GM19467 (cell line): ENCODE results near the gene DNAH6.

Experiments
- ATAC-seq: cut with Tn5 transposase; IDR thresholded peaks from one replicate; pipeline ENCODE4 v1.9.1; 2021; ENCODE audit warnings: mild to moderate bottlenecking, moderate library complexity; ENCODE audit not compliant: unreplicated experiment

Gene DNAH6

GRCh38 chr2:84686783-84687476, 170.6 kb downstream of the DNAH6 start:
- ATAC-seq, result no peak

- no peak for ATAC-seq
Observed at GRCh38 chr2:84687498-84688149, 171.3 kb downstream of the DNAH6 start.

GRCh38 chr2:84690225-84690624, 173.9 kb downstream of the DNAH6 start:
- ATAC-seq, result no peak

- no peak for ATAC-seq
Observed at GRCh38 chr2:84694088-84694622, 177.9 kb downstream of the DNAH6 start.

GRCh38 chr2:84697895-84698294, 181.6 kb downstream of the DNAH6 start:
- no peak for ATAC-seq

- no peak for ATAC-seq
Observed at GRCh38 chr2:84700006-84700405, 183.7 kb downstream of the DNAH6 start.

GRCh38 chr2:84701880-84702279, 185.6 kb downstream of the DNAH6 start:
- no peak for ATAC-seq

GRCh38 chr2:84702941-84703340, 186.6 kb downstream of the DNAH6 start:
- ATAC-seq, result no peak

- ATAC-seq, result no peak
Observed at GRCh38 chr2:84703831-84704230, 187.5 kb downstream of the DNAH6 start.

- ATAC-seq, result no peak
Observed at GRCh38 chr2:84704505-84705244, 188.4 kb downstream of the DNAH6 start.

GRCh38 chr2:84705858-84706257, 189.6 kb downstream of the DNAH6 start:
- no peak for ATAC-seq

- ATAC-seq, result no peak
Observed at GRCh38 chr2:84708442-84708841, 192.1 kb downstream of the DNAH6 start.

GRCh38 chr2:84711651-84712050, 195.4 kb downstream of the DNAH6 start:
- ATAC-seq, result no peak

GRCh38 chr2:84713441-84713840, 197.1 kb downstream of the DNAH6 start:
- ATAC-seq, result no peak

- no peak for ATAC-seq
Observed at GRCh38 chr2:84716564-84716963, 200.3 kb downstream of the DNAH6 start.

GRCh38 chr2:84717302-84717701, 201.0 kb downstream of the DNAH6 start:
- ATAC-seq, result no peak

- no peak for ATAC-seq
Observed at GRCh38 chr2:84719434-84719833, 203.1 kb downstream of the DNAH6 start.

- no peak for ATAC-seq
Observed at GRCh38 chr2:84723831-84724230, 207.5 kb downstream of the DNAH6 start.

GRCh38 chr2:84725717-84726116, 209.4 kb downstream of the DNAH6 start:
- no peak for ATAC-seq

- ATAC-seq, result no peak
Observed at GRCh38 chr2:84727315-84727714, 211.0 kb downstream of the DNAH6 start.

- ATAC-seq, result no peak
Observed at GRCh38 chr2:84729224-84729623, 212.9 kb downstream of the DNAH6 start.

- ATAC-seq, result no peak
Observed at GRCh38 chr2:84731185-84731584, 214.9 kb downstream of the DNAH6 start.
